DND-41 (cell line): ENCODE results near the gene RAD51B.

Source experiments
- CTCF ChIP-seq: IDR thresholded peaks from 2 replicates; pipeline ENCODE4 v1.5.1; 2012; ENCODE audit warnings: borderline replicate concordance, low read length, moderate library complexity, mild to moderate bottlenecking; ENCODE audit not compliant: poor library complexity, severe bottlenecking; ENCODE audit errors: extremely low read depth
- EZH2 ChIP-seq: IDR thresholded peaks from 3 replicates; pipeline ENCODE4 v1.6.1; 2012; ENCODE audit warnings: borderline replicate concordance, low read depth, mild to moderate bottlenecking, moderate library complexity, low read length, inconsistent platforms; ENCODE audit not compliant: severe bottlenecking

GRCh38 chr14:68309616-68310015, 490.0 kb downstream of the RAD51B start:
- TF ChIP-seq CTCF (no peak), EZH2 (no peak)
